Mesenchymal stem cell (in vitro differentiated cells and primary cell): Measurements from ENCODE around the gene LHFPL2.
"Not testable (repeated sequence)": the region's sequence is repeated elsewhere in the genome, so short reads cannot be mapped to it uniquely, and the experiment has no call there.

Source experiments
- DNase-seq: peaks from one replicate; pipeline ENCODE4 v3.0.0-alpha.2; 2013
- H2AFZ ChIP-seq: one replicate; pipeline ENCODE4 v1.6.1; 2013; ENCODE audit warnings: low read depth, mild to moderate bottlenecking, control low read depth, inconsistent platforms, low read length, moderate library complexity
- H2AK5ac ChIP-seq: 2 replicates; pipeline ENCODE4 v1.6.1; 2013; ENCODE audit warnings: low read length, moderate library complexity, mild to moderate bottlenecking, inconsistent platforms; ENCODE audit not compliant: severe bottlenecking
- H2BK120ac ChIP-seq: one replicate; pipeline ENCODE4 v1.6.1; 2013; ENCODE audit warnings: low read depth, mild to moderate bottlenecking, inconsistent platforms, low read length, moderate library complexity
- H2BK12ac ChIP-seq, 2 experiments: one replicate each; pipeline ENCODE4 v1.6.1; 2013; ENCODE audit warnings: inconsistent platforms in 2 of 2, low read length in 2 of 2, mild to moderate bottlenecking in 2 of 2, moderate library complexity in 2 of 2, control low read depth in 1 of 2
- H2BK15ac ChIP-seq: one replicate; pipeline ENCODE4 v1.6.1; 2013; ENCODE audit warnings: mild to moderate bottlenecking, low read depth, inconsistent platforms; ENCODE audit not compliant: poor library complexity, severe bottlenecking
- H2BK5ac ChIP-seq: 2 replicates; pipeline ENCODE4 v1.6.1; 2013; ENCODE audit warnings: low read depth, mild to moderate bottlenecking, low read length, control low read depth, inconsistent platforms; ENCODE audit not compliant: poor library complexity, severe bottlenecking
- H3K14ac ChIP-seq, 2 experiments: one replicate each; pipeline ENCODE4 v1.6.1; 2013; ENCODE audit warnings: inconsistent platforms in 2 of 2, low read length in 2 of 2, control low read depth in 1 of 2, mild to moderate bottlenecking in 1 of 2, moderate library complexity in 1 of 2
- H3K18ac ChIP-seq, 2 experiments: one replicate each; pipeline ENCODE4 v1.6.1; 2013; ENCODE audit warnings: inconsistent platforms in 2 of 2, low read length in 2 of 2, control low read depth in 1 of 2, low read depth in 1 of 2, mild to moderate bottlenecking in 1 of 2
- H3K23ac ChIP-seq, 2 experiments: one replicate each; pipeline ENCODE4 v1.6.1; 2013; ENCODE audit warnings: inconsistent platforms in 2 of 2, low read length in 2 of 2, mild to moderate bottlenecking in 2 of 2, moderate library complexity in 2 of 2, control low read depth in 1 of 2
- H3K27ac ChIP-seq: 2 replicates; pipeline ENCODE4 v1.5.1; 2013; ENCODE audit warnings: mild to moderate bottlenecking, moderate library complexity, low read length, control low read depth, inconsistent platforms; ENCODE audit not compliant: poor library complexity, severe bottlenecking
- H3K27me3 ChIP-seq, 2 experiments: 2 replicates each; pipeline versions ENCODE4 v1.6.1 to v1.7.0; 2013; ENCODE audit warnings: low read length in 2 of 2, mild to moderate bottlenecking in 2 of 2, moderate library complexity in 2 of 2, control low read depth in 1 of 2, inconsistent platforms in 1 of 2; ENCODE audit not compliant: control insufficient read depth in 1 of 2, insufficient read depth in 1 of 2
- H3K36me3 ChIP-seq, 2 experiments: 2 replicates each; pipeline versions ENCODE4 v1.6.1 to v1.7.0; 2013; ENCODE audit warnings: low read length in 2 of 2, control low read depth in 1 of 2, inconsistent platforms in 1 of 2, low read depth in 1 of 2, mild to moderate bottlenecking in 1 of 2; ENCODE audit not compliant: insufficient read depth in 2 of 2, control insufficient read depth in 1 of 2
- H3K4ac ChIP-seq, 2 experiments: one replicate each; pipeline ENCODE4 v1.6.1; 2013; ENCODE audit warnings: inconsistent platforms in 2 of 2, low read length in 2 of 2, mild to moderate bottlenecking in 2 of 2, moderate library complexity in 2 of 2, control low read depth in 1 of 2, low read depth in 1 of 2
- H3K4me1 ChIP-seq: 2 replicates; pipeline ENCODE4 v1.6.1; 2013; ENCODE audit warnings: low read depth, low read length, control low read depth; ENCODE audit not compliant: control insufficient read depth, insufficient read depth
- H3K4me2 ChIP-seq: 2 replicates; pipeline ENCODE4 v1.6.1; 2013; ENCODE audit warnings: low read length, mild to moderate bottlenecking, inconsistent platforms; ENCODE audit not compliant: poor library complexity, severe bottlenecking
- H3K4me3 ChIP-seq, 2 experiments: 2 replicates each; pipeline versions ENCODE4 v1.5.1 to v1.7.0; 2013; ENCODE audit warnings: low read length in 2 of 2, mild to moderate bottlenecking in 2 of 2, control low read depth in 1 of 2, low read depth in 1 of 2; ENCODE audit not compliant: insufficient read depth in 1 of 2
- H3K79me1 ChIP-seq: replicated peaks from 2 replicates; pipeline ENCODE4 v1.6.1; 2013; ENCODE audit warnings: mild to moderate bottlenecking, control low read depth, low read length, inconsistent platforms; ENCODE audit not compliant: poor library complexity, severe bottlenecking
- H3K9ac ChIP-seq: 2 replicates; pipeline ENCODE4 v1.7.0; 2013; ENCODE audit warnings: mild to moderate bottlenecking, low read length, moderate library complexity
- H3K9me3 ChIP-seq: 2 replicates; pipeline ENCODE4 v1.7.0; 2013; ENCODE audit warnings: mild to moderate bottlenecking, low read length; ENCODE audit not compliant: control insufficient read depth
- H4K8ac ChIP-seq: one replicate; pipeline ENCODE4 v1.6.1; 2013; ENCODE audit warnings: inconsistent platforms, mild to moderate bottlenecking, low read length, moderate library complexity
- H4K91ac ChIP-seq: one replicate; pipeline ENCODE4 v1.6.1; 2013; ENCODE audit warnings: mild to moderate bottlenecking, low read length, inconsistent platforms
- WGBS: methylation state at CpG from one replicate; pipeline ENCODE4 v1.1.7; 2013; ENCODE audit warnings: mixed read lengths; 5-methylcytosine and 5-hydroxymethylcytosine counted together

LHFPL2 gene

DNA sequence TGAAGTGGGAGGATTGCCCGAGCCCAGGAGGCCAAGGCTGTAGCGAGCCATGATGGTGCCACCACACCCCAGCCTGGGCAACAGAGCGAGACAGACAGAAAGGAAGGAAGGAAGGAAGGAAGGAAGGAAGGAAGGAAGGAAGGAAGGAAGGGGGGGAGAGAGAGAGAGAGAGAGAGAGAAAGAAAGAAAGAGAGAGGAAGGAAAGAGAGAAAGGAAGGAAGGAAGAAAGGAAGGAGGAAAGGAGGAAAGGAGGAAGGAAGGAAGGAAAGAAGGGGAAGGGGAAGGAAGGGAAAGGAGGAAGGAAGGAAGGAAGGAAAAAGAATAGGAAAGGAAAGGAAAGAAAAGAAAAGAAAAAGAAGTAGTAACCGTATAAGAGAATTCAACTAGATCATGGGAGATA, 20.8 kb upstream of the LHFPL2 start:
- H3K27ac ChIP-seq, result no peak overlapping the region
- H3K4me2 ChIP-seq, result no peak overlapping the region
- no peak overlapping the region for H3K4me3 ChIP-seq
- H4K8ac ChIP-seq, result no peak overlapping the region
- no peak overlapping the region for H3K18ac ChIP-seq
- no peaks in the 10 kb centered on the region for H3K9me3 ChIP-seq
- no peaks in the 10 kb centered on the region for H3K36me3 ChIP-seq
- no peak overlapping the region for H3K23ac ChIP-seq
- 93% methylated on average over 4 of the region's 4 CpGs for WGBS
- H2BK5ac ChIP-seq, result no peak overlapping the region
- no peak overlapping the region for H3K9ac ChIP-seq
- DNase-seq, result no peak
- no peak overlapping the region for H2AK5ac ChIP-seq
- H2BK15ac ChIP-seq, result no peak overlapping the region
- no peak overlapping the region for H2AFZ ChIP-seq
- peaks cover 4% of the 10 kb centered on the region for H3K4me1 ChIP-seq
- peak overlapping the region; percentile 19 for H2BK120ac ChIP-seq
- H3K4ac ChIP-seq, result no peak overlapping the region
- no peak overlapping the region for H3K14ac ChIP-seq
- peak overlapping the region in 1 of 2 experiments; percentile 23 for H2BK12ac ChIP-seq
- no peak overlapping the region for H4K91ac ChIP-seq
- no peaks in the 10 kb centered on the region for H3K79me1 ChIP-seq
- no peaks in the 10 kb centered on the region for H3K27me3 ChIP-seq

GRCh38 chr5:78667461-78668103, 19.0 kb upstream of the LHFPL2 start:
- Histone ChIP-seq H2AFZ (no peak overlapping the region), H3K27ac (no peak overlapping the region), H3K18ac (no peak overlapping the region), H3K14ac (no peak overlapping the region), H2AK5ac (no peak overlapping the region), H2BK120ac (no peak overlapping the region), H3K4me2 (no peak overlapping the region), H3K9ac (no peak overlapping the region), H3K4ac (no peak overlapping the region), H2BK12ac (no peak overlapping the region), H3K4me1 (peaks cover 4% of the 10 kb centered on the region), H4K91ac (no peak overlapping the region), H3K23ac (no peak overlapping the region), H2BK5ac (no peak overlapping the region), H3K27me3 (no peaks in the 10 kb centered on the region), H3K36me3 (no peaks in the 10 kb centered on the region), H3K9me3 (no peaks in the 10 kb centered on the region), H3K4me3 (no peak overlapping the region), H4K8ac (no peak overlapping the region), H2BK15ac (no peak overlapping the region), H3K79me1 (no peaks in the 10 kb centered on the region)
- WGBS, result 89% methylated on average over 3 of the region's 5 CpGs
- DNase-seq, result no peak

DNA sequence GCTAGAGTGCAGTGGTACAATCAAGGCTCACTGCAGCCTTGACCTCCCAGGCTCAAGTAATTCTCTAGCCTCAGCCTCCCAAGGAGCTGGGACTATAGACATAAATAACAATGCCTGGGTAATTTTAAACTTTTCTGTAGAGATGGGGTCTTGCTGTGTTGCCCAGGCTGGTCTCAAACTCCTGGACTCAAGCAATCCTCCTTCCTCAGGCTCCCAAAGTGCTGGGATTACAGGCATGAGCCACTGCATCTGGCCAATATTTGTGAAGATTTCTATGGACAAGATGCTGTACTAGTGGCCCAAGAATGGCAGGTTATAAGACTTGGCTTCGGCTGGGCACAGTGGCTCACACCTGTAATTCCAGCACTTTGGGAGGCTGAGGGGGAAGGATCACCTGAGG, 18.4 kb upstream of the LHFPL2 start:
- H3K4me3 ChIP-seq, H4K91ac ChIP-seq, H2BK5ac ChIP-seq, H2BK120ac ChIP-seq, H3K4me1 ChIP-seq, H3K27ac ChIP-seq, H3K27me3 ChIP-seq, H3K18ac ChIP-seq, H3K14ac ChIP-seq, H3K36me3 ChIP-seq, H2AFZ ChIP-seq, H4K8ac ChIP-seq, DNase-seq, H2AK5ac ChIP-seq, H2BK15ac ChIP-seq, H2BK12ac ChIP-seq, H3K79me1 ChIP-seq, H3K9ac ChIP-seq, H3K23ac ChIP-seq, H3K4me2 ChIP-seq, H3K9me3 ChIP-seq, H3K4ac ChIP-seq: not testable (repeated sequence)
- 100% methylated on average over 1 of the region's 1 CpG for WGBS

DNA sequence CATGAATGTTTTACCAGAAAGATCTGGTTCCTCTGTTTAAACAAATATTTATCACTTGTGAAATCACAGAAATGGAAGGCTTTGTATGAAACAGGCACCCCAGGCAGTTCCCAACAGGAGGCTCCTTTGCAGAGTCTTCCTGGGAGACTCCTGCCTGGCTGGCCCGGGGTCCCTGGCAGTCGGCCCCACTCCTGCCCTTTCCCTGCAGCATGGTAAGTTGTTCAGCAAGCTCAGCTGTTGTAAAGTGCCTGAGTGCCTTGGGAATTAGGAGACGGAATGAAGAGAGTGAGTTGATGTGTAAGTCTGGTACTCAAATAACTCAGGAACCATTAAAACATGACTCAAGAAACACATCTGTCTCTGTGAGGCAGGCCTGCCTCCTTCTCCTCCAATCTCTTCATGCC, 17.5 kb upstream of the LHFPL2 start:
- no peak overlapping the region for H3K4me2 ChIP-seq
- peaks cover 4% of the 10 kb centered on the region for H3K4me1 ChIP-seq
- peak overlapping the region in 1 of 2 experiments; percentile 49 for H3K18ac ChIP-seq
- no peaks in the 10 kb centered on the region for H3K27me3 ChIP-seq
- H3K9me3 ChIP-seq, result no peaks in the 10 kb centered on the region
- no peak overlapping the region for H2BK5ac ChIP-seq
- H4K8ac ChIP-seq, result peak overlapping the region; percentile 23
- no peak overlapping the region for H2BK15ac ChIP-seq
- H2AK5ac ChIP-seq, result peak overlapping the region; percentile 53
- no peak overlapping the region for H2BK12ac ChIP-seq
- DNase-seq, result peak; percentile 36
- H3K23ac ChIP-seq, result no peak overlapping the region
- H4K91ac ChIP-seq, result no peak overlapping the region
- peak overlapping the region; percentile 25 for H3K27ac ChIP-seq
- 84% methylated on average over 2 of the region's 3 CpGs for WGBS
- H3K9ac ChIP-seq, result no peak overlapping the region
- no peaks in the 10 kb centered on the region for H3K36me3 ChIP-seq
- H3K4ac ChIP-seq, result no peak overlapping the region
- no peak overlapping the region for H2BK120ac ChIP-seq
- H3K14ac ChIP-seq, result no peak overlapping the region
- H2AFZ ChIP-seq, result no peak overlapping the region
- no peaks in the 10 kb centered on the region for H3K79me1 ChIP-seq
- H3K4me3 ChIP-seq, result no peak overlapping the region
